Measurements from ENCODE around the gene DIPK1B.
"Not testable (repeated sequence)": the region's sequence is repeated elsewhere in the genome, so short reads cannot be mapped to it uniquely, and the experiment has no call there.

Gene DIPK1B

DNA sequence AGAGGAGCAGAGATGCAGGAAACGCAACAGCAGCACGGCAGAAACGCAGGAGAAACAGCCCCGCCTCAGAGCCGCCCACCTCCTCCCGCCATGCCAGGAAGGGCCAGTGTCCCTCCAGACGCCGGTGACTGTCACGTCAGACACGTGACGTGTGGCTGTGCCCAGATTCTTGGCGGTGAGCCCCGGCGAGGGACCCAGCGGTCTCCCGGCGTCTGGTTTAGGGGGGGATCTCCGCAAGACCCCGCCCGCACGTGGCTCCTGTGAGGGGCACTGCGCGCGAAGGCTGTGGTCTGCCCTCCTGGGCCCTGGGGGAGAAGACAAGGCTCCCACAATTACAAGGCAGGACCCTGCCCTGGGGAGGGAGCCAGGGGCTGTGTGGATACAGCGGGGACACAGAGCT lies 48.1 kb downstream of the DIPK1B start:
- H3K27ac ChIP-seq (ENCODE audit: low read depth, low read length) = no peak overlapping the region; the same call in 1 of the 2 replicates
- no peak overlapping the region for H3K9ac ChIP-seq (ENCODE audit: low read depth, low read length)
- no peak overlapping the region for H3K4me3 ChIP-seq (ENCODE audit: low read length)
- WGBS = 86% methylated on average over 25 of the region's 25 CpGs
- no peaks in the 10 kb centered on the region for H3K36me3 ChIP-seq (ENCODE audit: insufficient read depth, low read length)
- no peaks in the 10 kb centered on the region for H3K9me3 ChIP-seq (ENCODE audit: insufficient read depth, low read depth, low read length)
- H3K27me3 ChIP-seq (ENCODE audit: insufficient read depth, low read length) = no peaks in the 10 kb centered on the region
- H3K4me1 ChIP-seq (ENCODE audit: insufficient read depth, low read length) = 0 out of 2 replicates have a peak, but pooled peaks cover 5% of the 10 kb centered on the region

DNA sequence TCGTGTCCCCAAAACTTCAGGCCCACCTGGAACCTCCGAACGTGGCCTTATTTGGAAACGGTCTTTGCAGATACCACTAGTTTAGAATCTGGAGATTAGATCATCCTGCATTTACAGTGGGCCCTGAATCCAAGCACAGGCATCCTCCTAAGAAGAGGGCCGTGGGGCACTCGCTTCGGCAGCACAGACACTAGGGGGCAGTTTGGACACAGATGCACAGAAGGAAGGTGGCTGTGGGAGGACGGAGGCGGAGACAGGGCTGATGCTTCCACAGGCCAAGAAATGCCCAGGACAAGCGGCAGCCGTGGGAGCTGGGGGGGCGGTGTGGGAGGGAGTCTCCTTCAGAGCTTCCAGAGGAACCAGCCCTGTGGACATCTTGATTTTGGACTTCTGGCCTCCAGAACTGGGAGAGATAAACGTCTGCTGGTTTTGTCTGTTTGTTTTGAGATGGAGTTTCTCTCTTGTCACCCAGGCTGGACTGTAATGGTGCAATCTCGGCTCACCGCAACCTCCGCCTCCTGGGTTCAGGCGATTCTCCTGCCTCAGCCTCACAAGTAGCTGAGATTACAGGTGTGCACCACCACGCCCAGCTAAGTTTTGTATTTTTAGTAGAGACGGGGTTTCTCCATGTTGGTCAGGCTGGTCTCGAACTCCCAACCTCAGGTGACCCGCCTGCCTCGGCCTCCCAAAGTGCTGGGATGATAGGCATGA lies 48.6 kb downstream of the DIPK1B start:
- WGBS = 76% methylated on average over 22 of the region's 22 CpGs
- H3K27ac ChIP-seq (ENCODE audit: low read depth, low read length); H3K27me3 ChIP-seq (ENCODE audit: insufficient read depth, low read length); H3K36me3 ChIP-seq (ENCODE audit: insufficient read depth, low read length); H3K4me1 ChIP-seq (ENCODE audit: insufficient read depth, low read length); H3K9me3 ChIP-seq (ENCODE audit: insufficient read depth, low read depth, low read length); H3K4me3 ChIP-seq (ENCODE audit: low read length); H3K9ac ChIP-seq (ENCODE audit: low read depth, low read length): not testable (repeated sequence)

DNA sequence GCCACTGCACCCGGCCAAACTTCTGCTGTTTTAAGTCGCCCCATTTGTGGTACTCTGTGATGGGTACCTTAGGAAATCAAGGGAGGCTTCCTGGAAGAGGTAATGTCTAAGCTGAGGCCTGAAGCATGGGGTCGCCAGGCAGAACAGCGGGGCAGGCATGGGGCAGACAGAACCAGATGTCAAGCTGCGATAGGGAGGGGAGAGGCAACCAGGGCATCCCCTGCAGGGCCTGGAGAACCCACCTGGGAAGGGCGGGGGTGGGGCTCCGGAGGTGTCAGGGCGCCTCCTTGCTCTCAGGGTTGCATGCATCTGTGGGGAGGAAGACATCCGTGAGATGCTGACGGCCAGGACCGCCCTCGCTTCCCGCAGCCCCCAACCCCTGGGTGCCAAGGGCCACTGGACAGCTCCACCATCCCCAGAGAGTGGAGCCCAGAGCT lies 49.2 kb downstream of the DIPK1B start:
- H3K9ac ChIP-seq (ENCODE audit: low read depth, low read length) = no peak overlapping the region
- H3K4me3 ChIP-seq (ENCODE audit: low read length) = no peak overlapping the region
- H3K9me3 ChIP-seq (ENCODE audit: insufficient read depth, low read depth, low read length) = no peaks in the 10 kb centered on the region
- no peaks in the 10 kb centered on the region for H3K36me3 ChIP-seq (ENCODE audit: insufficient read depth, low read length)
- H3K27me3 ChIP-seq (ENCODE audit: insufficient read depth, low read length) = no peaks in the 10 kb centered on the region
- no peak overlapping the region for H3K27ac ChIP-seq (ENCODE audit: low read depth, low read length)
- 87% methylated on average over 13 of the region's 13 CpGs for WGBS
- H3K4me1 ChIP-seq (ENCODE audit: insufficient read depth, low read length) = 0 out of 2 replicates have a peak, but pooled peaks cover 5% of the 10 kb centered on the region

DNA sequence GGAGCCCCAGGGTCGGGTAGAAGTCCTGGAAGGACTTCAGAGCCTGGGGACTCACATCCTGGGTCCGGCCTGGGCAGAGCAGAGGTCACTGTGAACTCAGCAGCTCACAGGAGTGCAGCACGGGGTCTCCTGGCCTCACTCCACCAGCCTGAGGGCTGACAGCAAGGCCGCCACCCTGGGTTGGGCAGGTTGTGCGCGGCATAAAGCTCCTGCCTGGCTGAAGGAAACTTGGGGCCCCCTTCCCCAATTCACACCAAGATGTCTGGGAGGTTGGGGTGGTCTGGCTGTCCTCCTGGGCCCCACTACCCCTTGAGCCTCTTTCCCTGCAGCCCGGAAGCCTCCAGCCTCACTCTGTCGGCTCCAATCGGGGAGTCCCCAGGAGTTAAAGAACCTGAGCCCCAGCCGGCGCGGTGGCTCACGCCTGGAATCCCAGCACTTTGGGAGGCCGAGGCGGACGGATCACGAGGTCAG lies 49.9 kb downstream of the DIPK1B start:
- no peaks in the 10 kb centered on the region for H3K9me3 ChIP-seq (ENCODE audit: insufficient read depth, low read depth, low read length)
- 0 out of 2 replicates have a peak, but pooled peaks cover 5% of the 10 kb centered on the region for H3K4me1 ChIP-seq (ENCODE audit: insufficient read depth, low read length)
- H3K4me3 ChIP-seq (ENCODE audit: low read length) = no peak overlapping the region
- no peaks in the 10 kb centered on the region for H3K27me3 ChIP-seq (ENCODE audit: insufficient read depth, low read length)
- H3K27ac ChIP-seq (ENCODE audit: low read depth, low read length) = no peak overlapping the region
- WGBS = 87% methylated on average over 17 of the region's 17 CpGs
- H3K9ac ChIP-seq (ENCODE audit: low read depth, low read length) = no peak overlapping the region
- no peaks in the 10 kb centered on the region for H3K36me3 ChIP-seq (ENCODE audit: insufficient read depth, low read length)

DNA sequence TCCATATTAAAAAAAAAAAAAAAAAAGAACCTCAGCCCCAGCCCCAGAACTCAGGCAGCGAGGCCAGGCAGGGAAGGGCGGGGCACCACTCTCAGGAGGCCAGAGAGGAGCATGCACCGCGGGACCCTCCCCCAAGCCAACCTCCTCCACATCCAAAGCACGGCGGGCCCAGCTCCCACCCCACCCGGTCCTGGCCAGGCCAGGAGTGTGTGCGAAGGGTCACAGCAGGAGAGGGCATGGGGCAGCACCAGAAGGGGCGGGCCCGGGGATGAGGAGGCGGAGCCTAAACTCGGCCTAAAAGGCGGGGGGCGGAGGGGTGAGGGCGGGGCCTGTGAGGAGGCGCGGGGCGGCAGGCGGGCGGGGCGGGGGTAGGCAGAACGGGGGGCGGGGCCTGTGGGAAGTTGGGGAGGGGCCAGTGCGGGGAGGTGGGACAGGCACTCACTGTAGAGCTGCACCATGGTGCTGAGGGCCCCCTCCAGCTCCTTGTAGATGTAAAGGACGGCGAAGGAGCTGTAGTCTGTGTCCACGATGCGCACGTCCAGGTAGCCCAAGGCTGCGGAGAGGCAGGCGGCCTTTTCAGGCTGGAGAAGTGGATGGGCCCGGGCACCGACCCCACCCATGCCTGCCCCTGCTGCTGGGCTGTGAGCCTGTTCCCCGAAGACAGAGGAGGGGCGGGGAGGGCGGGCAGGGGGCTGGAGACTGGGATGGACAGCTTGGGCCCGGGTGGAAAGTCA lies 50.7 kb downstream of the DIPK1B start:
- H3K4me1 ChIP-seq (ENCODE audit: insufficient read depth, low read length) = 0 out of 2 replicates have a peak, but pooled peaks cover 5% of the 10 kb centered on the region

DNA sequence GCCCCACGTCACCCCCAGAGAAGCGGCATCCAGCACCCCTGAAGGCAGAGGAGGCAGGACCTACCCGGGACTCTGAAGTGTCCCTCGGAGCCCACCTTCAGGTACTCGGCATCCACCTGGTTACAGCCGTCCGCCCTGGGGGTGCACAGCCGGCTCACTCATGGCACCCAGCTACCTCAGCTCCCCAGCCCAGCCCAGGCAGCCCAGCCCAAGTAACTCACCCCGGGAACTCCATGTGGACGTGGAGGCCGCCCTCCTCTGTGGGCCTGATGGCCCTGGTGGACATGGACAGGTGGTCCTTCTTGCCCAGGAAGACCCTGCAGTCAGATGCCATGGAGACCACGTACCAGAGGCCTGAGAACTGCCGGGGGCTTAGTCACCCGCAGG lies 51.3 kb downstream of the DIPK1B start:
- H3K9ac ChIP-seq (ENCODE audit: low read depth, low read length) = no peak overlapping the region
- no peak overlapping the region for H3K27ac ChIP-seq (ENCODE audit: low read depth, low read length)
- 0 out of 2 replicates have a peak, but pooled peaks cover 5% of the 10 kb centered on the region for H3K4me1 ChIP-seq (ENCODE audit: insufficient read depth, low read length)
- no peaks in the 10 kb centered on the region for H3K36me3 ChIP-seq (ENCODE audit: insufficient read depth, low read length)
- 89% methylated on average over 14 of the region's 14 CpGs for WGBS
- H3K27me3 ChIP-seq (ENCODE audit: insufficient read depth, low read length) = no peaks in the 10 kb centered on the region
- H3K9me3 ChIP-seq (ENCODE audit: insufficient read depth, low read depth, low read length) = no peaks in the 10 kb centered on the region
- H3K4me3 ChIP-seq (ENCODE audit: low read length) = peak overlapping the region; percentile 39; the same call in 1 of the 2 replicates

More for the DNA sequence above, 50.7 kb downstream of the DIPK1B start:
- H3K9ac ChIP-seq (ENCODE audit: low read depth, low read length) = no peak overlapping the region
- no peaks in the 10 kb centered on the region for H3K36me3 ChIP-seq (ENCODE audit: insufficient read depth, low read length)
- H3K4me3 ChIP-seq (ENCODE audit: low read length) = peak overlapping the region; percentile 39
- H3K27ac ChIP-seq (ENCODE audit: low read depth, low read length) = no peak overlapping the region
- H3K27me3 ChIP-seq (ENCODE audit: insufficient read depth, low read length) = no peaks in the 10 kb centered on the region
- H3K9me3 ChIP-seq (ENCODE audit: insufficient read depth, low read depth, low read length) = no peaks in the 10 kb centered on the region
- 19% methylated on average over 24 of the region's 37 CpGs for WGBS

DNA sequence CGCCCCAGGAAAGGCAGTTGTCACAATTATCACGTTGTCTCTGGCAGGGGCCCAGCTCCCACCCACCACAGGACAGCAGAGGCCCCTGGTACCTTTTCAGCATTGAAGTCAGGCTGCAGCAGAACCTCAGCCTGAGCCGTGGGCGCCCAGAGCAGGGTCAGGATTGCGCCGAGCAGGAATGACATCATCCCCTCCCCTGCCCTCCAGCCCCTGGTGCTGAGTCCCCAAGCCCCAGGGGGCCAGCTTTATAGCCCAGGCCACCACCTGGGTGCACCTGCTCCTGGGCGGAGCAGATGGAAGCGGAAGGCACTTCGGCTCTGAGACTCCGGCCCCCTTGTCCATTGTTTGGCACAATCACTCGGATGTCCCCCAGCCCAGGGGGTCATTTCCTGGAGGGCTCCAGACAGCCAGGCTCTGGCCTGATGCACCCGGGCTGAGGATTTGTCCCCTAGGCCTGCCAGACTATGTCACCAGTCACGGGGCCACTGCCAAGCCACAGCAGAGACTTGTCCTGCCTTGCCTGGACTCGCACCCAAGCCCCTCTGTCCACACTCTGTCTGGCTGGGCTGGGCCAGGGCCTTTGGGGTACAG lies 52.0 kb downstream of the DIPK1B start, which contains the start of gene LCN15:
TSS of gene LCN15 (minus strand) at position 218 of the 591 bp plus-strand sequence. CDS start at position 188, 30 bp downstream.
- peak within 1 kb of the TSS; percentile 39; the same call in 1 of the 2 replicates for H3K4me3 ChIP-seq (ENCODE audit: low read length)
- WGBS = 80% methylated on average over 14 of the region's 14 CpGs
- no peaks in the 10 kb centered on the region for H3K9me3 ChIP-seq (ENCODE audit: insufficient read depth, low read depth, low read length)
- no peak within 1 kb of the TSS for H3K27ac ChIP-seq (ENCODE audit: low read depth, low read length)
- H3K27me3 ChIP-seq (ENCODE audit: insufficient read depth, low read length) = no peaks in the 10 kb centered on the region
- H3K4me1 ChIP-seq (ENCODE audit: insufficient read depth, low read length) = 0 out of 2 replicates have a peak, but pooled peaks cover 5% of the 10 kb centered on the region
- no peak within 1 kb of the TSS for H3K9ac ChIP-seq (ENCODE audit: low read depth, low read length)
- no peaks in the 10 kb centered on the region for H3K36me3 ChIP-seq (ENCODE audit: insufficient read depth, low read length)

DNA sequence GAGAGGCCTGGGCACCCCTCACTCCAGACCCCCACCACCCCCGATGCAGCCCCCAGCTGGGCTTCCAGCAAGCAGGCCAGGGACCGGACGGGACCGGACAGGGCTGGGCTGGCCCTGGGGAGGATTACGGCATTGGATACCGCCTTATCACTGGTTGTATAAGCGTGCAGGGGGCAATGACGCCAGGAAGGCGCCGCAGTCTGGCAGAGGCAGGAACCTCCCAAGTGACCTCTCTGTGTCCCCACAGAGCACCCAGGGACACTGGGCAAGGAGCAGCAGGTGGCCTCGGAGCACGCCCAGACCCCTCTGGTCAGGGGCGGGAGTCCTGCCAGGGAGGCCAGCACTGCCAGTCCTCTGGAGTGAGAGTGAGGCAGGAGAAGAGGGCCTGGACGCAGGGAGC lies 52.7 kb downstream of the DIPK1B start:
- Histone ChIP-seq H3K27me3 (ENCODE audit: insufficient read depth, low read length) (no peaks in the 10 kb centered on the region), H3K36me3 (ENCODE audit: insufficient read depth, low read length) (no peaks in the 10 kb centered on the region), H3K4me3 (ENCODE audit: low read length) (no peak overlapping the region), H3K9me3 (ENCODE audit: insufficient read depth, low read depth, low read length) (no peaks in the 10 kb centered on the region), H3K9ac (ENCODE audit: low read depth, low read length) (no peak overlapping the region), H3K4me1 (ENCODE audit: insufficient read depth, low read length) (0 out of 2 replicates have a peak, but pooled peaks cover 5% of the 10 kb centered on the region), H3K27ac (ENCODE audit: low read depth, low read length) (no peak overlapping the region)
- WGBS = 93% methylated on average over 14 of the region's 14 CpGs

DNA sequence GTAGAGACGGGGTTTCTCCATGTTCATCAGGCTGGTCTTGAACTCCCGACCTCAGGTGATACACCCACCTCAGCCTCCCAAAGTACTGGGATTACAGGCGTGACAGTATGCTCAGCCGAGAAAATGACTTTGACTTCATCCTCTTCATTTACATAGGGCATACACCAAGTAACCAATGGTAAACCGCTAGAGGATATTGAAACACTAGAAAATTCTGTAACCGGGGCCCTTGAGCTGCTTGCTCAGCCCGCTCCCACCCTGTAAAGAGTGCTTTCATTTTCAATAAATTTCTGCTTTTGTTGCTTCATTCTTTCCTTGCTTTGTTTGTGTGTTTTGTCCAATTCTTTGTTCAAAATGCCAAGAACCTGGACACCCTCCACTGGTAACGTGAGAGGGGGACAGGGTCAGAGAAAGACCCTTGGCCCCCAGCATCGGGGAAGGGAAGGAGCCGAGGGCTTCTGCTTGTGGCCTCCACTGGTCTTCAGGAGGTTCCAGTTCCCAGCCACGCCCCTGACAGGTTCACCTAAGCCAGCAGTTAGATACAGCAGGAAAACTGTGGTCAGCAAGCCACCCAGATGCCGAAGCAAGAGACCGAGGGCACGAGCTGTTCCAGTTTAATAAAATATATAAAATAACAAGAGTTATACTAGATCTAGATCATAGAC lies 53.5 kb downstream of the DIPK1B start:
- not testable (repeated sequence) for H3K9me3 ChIP-seq (ENCODE audit: insufficient read depth, low read depth, low read length); H3K4me3 ChIP-seq (ENCODE audit: low read length); H3K27me3 ChIP-seq (ENCODE audit: insufficient read depth, low read length); H3K9ac ChIP-seq (ENCODE audit: low read depth, low read length); H3K4me1 ChIP-seq (ENCODE audit: insufficient read depth, low read length); H3K27ac ChIP-seq (ENCODE audit: low read depth, low read length); H3K36me3 ChIP-seq (ENCODE audit: insufficient read depth, low read length)
- 87% methylated on average over 11 of the region's 14 CpGs for WGBS

DNA sequence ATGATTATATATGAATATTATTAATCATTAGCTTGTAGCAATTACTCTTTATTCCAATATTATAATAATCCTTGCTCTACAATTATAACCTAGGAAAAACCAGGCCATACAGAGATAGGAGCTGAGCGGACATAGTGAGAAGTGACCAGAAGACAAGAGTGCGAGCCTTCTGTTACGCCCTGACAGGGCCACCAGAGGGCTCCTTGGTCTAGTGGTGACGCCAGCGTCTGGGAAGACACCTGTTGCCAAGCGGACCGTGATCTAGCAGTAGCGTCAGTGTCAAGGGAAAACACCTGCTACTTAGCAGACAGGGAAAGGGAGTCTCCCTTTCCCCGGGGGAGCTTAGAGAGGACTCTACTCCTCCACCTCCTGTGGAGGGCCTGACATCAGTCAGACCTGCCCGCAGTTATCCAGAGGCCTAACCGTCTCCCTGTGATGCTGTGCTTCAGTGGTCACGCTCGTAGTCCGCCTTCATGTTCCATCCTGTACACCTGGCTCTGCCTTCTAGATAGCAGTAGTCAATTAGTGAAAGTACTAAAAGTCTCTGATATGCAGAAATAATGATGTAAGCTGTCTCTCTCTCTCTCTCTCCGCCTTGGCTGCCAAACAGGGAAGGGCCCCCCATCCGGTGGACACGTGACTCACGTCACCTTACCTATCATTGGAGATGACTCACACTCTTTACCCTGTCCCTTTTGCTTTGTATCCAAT lies 54.2 kb downstream of the DIPK1B start:
- H3K9me3 ChIP-seq (ENCODE audit: insufficient read depth, low read depth, low read length); H3K36me3 ChIP-seq (ENCODE audit: insufficient read depth, low read length); H3K9ac ChIP-seq (ENCODE audit: low read depth, low read length); H3K4me1 ChIP-seq (ENCODE audit: insufficient read depth, low read length); H3K27ac ChIP-seq (ENCODE audit: low read depth, low read length); H3K27me3 ChIP-seq (ENCODE audit: insufficient read depth, low read length); H3K4me3 ChIP-seq (ENCODE audit: low read length): not testable (repeated sequence)
- 51% methylated on average over 17 of the region's 18 CpGs for WGBS

Data from HUES64 (cell line).